ENCODE measurements around the gene RNF103. TPM values are rescaled to one million over a fixed set of nuclear protein-coding genes. Genes with fewer than 3 reads are reported as not detected.

RNF103 gene
- total RNA-seq, 1 donor from 2014 or later = 13.8 TPM

DNA sequence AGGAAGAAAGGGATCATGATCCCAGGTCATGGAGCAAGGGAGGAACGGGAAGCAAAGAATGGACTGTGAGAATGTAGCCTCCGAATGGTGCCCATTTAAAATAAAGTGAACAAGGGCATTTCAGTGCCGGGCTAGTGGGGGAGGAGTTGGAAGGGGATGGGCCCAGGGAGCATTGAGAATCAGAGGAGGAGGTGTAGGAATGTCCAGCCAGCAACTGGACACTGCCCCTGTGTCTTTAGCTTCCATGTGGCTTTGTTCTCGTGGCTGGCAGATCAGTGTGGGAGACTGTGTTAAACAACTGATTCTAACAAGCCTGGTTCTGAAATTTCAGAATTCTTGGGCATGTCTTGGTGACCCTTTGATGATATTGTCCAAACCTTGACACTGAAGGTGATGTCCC lies 1.4 kb upstream of the RNF103 start:
- TF ChIP-seq, protein P1, sequence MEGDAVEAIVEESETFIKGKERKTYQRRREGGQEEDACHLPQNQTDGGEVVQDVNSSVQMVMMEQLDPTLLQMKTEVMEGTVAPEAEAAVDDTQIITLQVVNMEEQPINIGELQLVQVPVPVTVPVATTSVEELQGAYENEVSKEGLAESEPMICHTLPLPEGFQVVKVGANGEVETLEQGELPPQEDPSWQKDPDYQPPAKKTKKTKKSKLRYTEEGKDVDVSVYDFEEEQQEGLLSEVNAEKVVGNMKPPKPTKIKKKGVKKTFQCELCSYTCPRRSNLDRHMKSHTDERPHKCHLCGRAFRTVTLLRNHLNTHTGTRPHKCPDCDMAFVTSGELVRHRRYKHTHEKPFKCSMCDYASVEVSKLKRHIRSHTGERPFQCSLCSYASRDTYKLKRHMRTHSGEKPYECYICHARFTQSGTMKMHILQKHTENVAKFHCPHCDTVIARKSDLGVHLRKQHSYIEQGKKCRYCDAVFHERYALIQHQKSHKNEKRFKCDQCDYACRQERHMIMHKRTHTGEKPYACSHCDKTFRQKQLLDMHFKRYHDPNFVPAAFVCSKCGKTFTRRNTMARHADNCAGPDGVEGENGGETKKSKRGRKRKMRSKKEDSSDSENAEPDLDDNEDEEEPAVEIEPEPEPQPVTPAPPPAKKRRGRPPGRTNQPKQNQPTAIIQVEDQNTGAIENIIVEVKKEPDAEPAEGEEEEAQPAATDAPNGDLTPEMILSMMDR (conservative IDR thresholded peaks at IDR 0.05) = no peak
- H3K9me3 Mint-ChIP-seq = no peaks in the 10 kb centered on the region
- peak overlapping the region; percentile 4 for H3K27ac Mint-ChIP-seq (ENCODE audit: unreplicated experiment)
- H3K27me3 Mint-ChIP-seq (ENCODE audit: low read depth) = no peaks in the 10 kb centered on the region
- peaks cover 41% of the 10 kb centered on the region for H3K4me1 Mint-ChIP-seq
- peak overlapping the region; percentile 83 for H3K4me3 Mint-ChIP-seq
- no peak for DNase-seq (ENCODE audit: low read depth, low spot score)
- H3K36me3 Mint-ChIP-seq (ENCODE audit: low read depth) = no peaks in the 10 kb centered on the region

DNA sequence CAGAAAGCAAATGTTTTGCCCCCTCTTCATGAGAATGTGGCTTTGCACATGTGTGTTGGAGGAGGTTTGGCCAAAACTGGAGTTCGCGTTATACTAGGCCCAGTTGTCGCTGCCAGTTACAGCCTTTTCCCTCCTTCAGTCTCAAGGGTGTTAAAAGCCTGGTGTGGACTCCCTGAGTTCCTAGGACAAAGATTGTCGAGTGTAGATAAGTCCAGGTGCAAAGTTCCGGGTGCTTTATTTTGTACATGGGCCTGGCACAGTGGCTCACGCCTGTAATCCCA lies 542 bp upstream of the RNF103 start:
- peaks cover 41% of the 10 kb centered on the region for H3K4me1 Mint-ChIP-seq
- TF ChIP-seq, protein P1 (conservative IDR thresholded peaks at IDR 0.05) = no peak
- H3K9me3 Mint-ChIP-seq = no peaks in the 10 kb centered on the region
- H3K27me3 Mint-ChIP-seq (ENCODE audit: low read depth) = no peaks in the 10 kb centered on the region
- H3K36me3 Mint-ChIP-seq (ENCODE audit: low read depth) = peaks cover under 1% of the 10 kb centered on the region
- DNase-seq (ENCODE audit: low read depth, low spot score) = peak; percentile 14
- peak overlapping the region; percentile 83 for H3K4me3 Mint-ChIP-seq
- H3K27ac Mint-ChIP-seq (ENCODE audit: unreplicated experiment) = peak overlapping the region; percentile 91

DNA sequence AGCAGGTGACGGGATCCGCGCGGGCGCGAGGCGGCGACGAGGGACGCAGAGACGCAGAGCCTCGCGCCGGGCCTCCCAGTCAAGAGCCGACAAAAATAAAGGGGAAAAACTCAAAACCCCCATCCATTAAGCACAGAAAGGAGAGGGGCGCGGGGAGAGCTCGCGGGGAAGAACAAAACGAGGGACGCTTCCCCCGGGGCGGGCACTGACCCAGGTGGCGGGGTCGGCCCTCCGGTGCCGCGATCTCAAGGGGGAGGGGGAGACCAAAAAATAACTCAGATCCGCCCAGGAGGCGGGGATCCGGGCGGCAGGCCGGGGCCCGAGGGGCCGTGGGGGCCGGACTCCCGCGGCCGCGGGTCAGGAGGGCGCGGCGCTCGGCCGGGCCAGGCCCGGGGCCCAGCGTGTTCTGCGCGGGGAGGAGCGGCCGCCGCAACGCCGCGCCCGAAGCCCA lies 597 bp downstream of the RNF103 start:
- TF ChIP-seq, protein P1 (conservative IDR thresholded peaks at IDR 0.05) = no peak
- H3K9me3 Mint-ChIP-seq = no peaks in the 10 kb centered on the region
- DNase-seq (ENCODE audit: low read depth, low spot score) = peak; percentile 43
- peaks cover 5% of the 10 kb centered on the region for H3K36me3 Mint-ChIP-seq (ENCODE audit: low read depth)
- H3K4me3 Mint-ChIP-seq = peak overlapping the region; percentile 93
- peak overlapping the region; percentile 71 for H3K27ac Mint-ChIP-seq (ENCODE audit: unreplicated experiment)
- no peaks in the 10 kb centered on the region for H3K27me3 Mint-ChIP-seq (ENCODE audit: low read depth)
- H3K4me1 Mint-ChIP-seq = peaks cover 41% of the 10 kb centered on the region

DNA sequence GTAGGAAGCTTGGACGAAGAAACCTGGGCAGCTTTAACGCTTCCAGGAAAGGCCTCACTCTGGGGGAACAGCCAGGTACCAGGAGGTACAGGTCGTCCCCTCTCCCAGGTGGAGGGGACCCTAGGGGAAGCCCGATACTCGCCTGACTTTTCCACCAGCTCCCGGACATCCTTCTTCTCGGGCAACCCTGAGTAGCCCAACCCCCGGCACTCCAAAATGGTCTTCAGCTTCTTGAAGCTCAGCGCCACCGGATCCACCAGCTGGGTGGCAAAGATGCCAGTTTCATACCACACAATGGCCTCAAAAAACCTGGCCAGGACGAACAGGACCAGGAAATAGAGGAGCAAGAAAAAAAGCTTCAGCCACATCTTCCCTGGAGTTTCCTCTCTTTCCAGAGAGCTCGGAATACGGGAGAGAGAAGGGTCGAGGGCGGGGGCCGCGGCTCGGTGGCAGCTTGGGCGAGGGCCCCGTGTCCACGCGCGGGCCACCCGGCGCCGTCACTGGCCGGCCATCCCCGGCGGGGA lies 1.1 kb downstream of the RNF103 start:
- H3K4me1 Mint-ChIP-seq = peaks cover 41% of the 10 kb centered on the region
- no peaks in the 10 kb centered on the region for H3K27me3 Mint-ChIP-seq (ENCODE audit: low read depth)
- TF ChIP-seq, protein P1 (conservative IDR thresholded peaks at IDR 0.05) = no peak
- peaks cover 5% of the 10 kb centered on the region for H3K36me3 Mint-ChIP-seq (ENCODE audit: low read depth)
- no peak for DNase-seq (ENCODE audit: low read depth, low spot score)
- H3K4me3 Mint-ChIP-seq = peak overlapping the region; percentile 93
- H3K27ac Mint-ChIP-seq (ENCODE audit: unreplicated experiment) = peak overlapping the region; percentile 92
- no peaks in the 10 kb centered on the region for H3K9me3 Mint-ChIP-seq

DNA sequence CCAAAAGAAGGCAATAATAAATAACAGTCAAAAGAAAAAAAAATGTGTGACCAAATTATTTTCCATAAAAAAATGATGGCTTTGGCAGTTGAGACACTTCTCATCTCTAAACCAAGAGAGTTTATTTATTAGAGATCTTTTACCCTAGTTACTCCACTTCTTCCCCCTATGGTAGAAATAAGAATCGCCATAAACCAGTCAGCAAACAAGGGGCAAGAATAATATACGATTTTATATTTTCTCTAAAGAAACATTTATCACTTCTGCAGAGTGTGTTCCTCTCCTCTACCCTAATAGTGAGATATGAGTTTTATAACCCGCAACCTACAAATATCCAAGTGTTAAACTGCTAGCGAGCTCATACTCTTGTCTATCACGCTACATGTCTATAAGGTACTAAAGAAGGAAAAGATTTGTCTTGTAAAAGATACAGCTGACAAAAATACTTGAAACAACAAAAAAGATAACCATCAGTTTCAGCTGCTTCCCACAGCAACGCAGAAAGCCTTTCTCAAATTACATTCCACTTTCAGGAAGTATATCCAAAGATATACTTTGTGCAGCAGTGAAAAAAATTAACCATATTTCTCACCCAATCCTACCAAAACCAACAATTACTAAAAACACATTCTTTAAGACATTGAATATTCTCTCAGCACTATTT lies 2.3 kb downstream of the RNF103 start:
- peaks cover 5% of the 10 kb centered on the region for H3K36me3 Mint-ChIP-seq (ENCODE audit: low read depth)
- no peak overlapping the region for H3K27ac Mint-ChIP-seq (ENCODE audit: unreplicated experiment)
- H3K4me1 Mint-ChIP-seq = peaks cover 41% of the 10 kb centered on the region
- no peaks in the 10 kb centered on the region for H3K27me3 Mint-ChIP-seq (ENCODE audit: low read depth)
- DNase-seq (ENCODE audit: low read depth, low spot score) = no peak
- TF ChIP-seq, protein P1 (conservative IDR thresholded peaks at IDR 0.05) = peak; percentile 24
- no peaks in the 10 kb centered on the region for H3K9me3 Mint-ChIP-seq
- H3K4me3 Mint-ChIP-seq = peak overlapping the region; percentile 93

Measured in neural crest cell (in vitro differentiated cells).